Left ventricle myocardium inferior (tissue), 1 donor: Measurements from ENCODE around the gene HDX. TPM values are rescaled to one million over a fixed set of nuclear protein-coding genes. Genes with fewer than 3 reads are reported as not detected.

Experiments used
- DNase-seq: peaks from one replicate; pipeline ENCODE4 v3.0.0-alpha.2; 2020
- H3K27ac ChIP-seq: fragments of 200-600 bp; replicated peaks from 2 replicates; pipeline ENCODE4 v1.8.0; 2021
- H3K27me3 ChIP-seq: fragments of 200-600 bp; 2 replicates; pipeline ENCODE4 v1.8.0; 2021; ENCODE audit warnings: low read depth
- H3K36me3 ChIP-seq: fragments of 200-600 bp; 2 replicates; pipeline ENCODE4 v1.8.0; 2021
- H3K4me1 ChIP-seq: fragments of 200-600 bp; 2 replicates; pipeline ENCODE4 v1.8.0; 2021
- H3K4me3 ChIP-seq: fragments of 200-600 bp; 2 replicates; pipeline ENCODE4 v1.8.0; 2021; ENCODE audit warnings: mild to moderate bottlenecking, moderate library complexity
- H3K9me3 ChIP-seq: fragments of 200-600 bp; replicated peaks from 2 replicates; pipeline ENCODE4 v1.8.0; 2021
- intact Hi-C: fragments of 100-400 bp; cut with micrococcal nuclease; formaldehyde crosslinking; loops from one replicate; pipeline ENCODE4 v1.11.0; 2022
- total RNA-seq: library from RNA; stranded (reverse); fragmentation: NEBNext Ultra II Directional; extraction: Animal tissue kit (Norgen Biotek cat#: 25700); gene quantifications from one replicate; pipeline ENCODE4 v1.2.1, GENCODE V29; 2021
- TF ChIP-seq, protein P1 (sequence below): fragments of 200-600 bp; IDR thresholded peaks from 2 replicates; pipeline ENCODE4 v1.8.0; 2021; ENCODE audit warnings: antibody characterized with exemption, mild to moderate bottlenecking, borderline replicate concordance
- donor health status: DM: no; HTN: yes; CAD: no; lungs with severe emphysema.

Gene HDX
- total RNA-seq, 1 donor from 2014 or later, result 2.0 TPM

DNA sequence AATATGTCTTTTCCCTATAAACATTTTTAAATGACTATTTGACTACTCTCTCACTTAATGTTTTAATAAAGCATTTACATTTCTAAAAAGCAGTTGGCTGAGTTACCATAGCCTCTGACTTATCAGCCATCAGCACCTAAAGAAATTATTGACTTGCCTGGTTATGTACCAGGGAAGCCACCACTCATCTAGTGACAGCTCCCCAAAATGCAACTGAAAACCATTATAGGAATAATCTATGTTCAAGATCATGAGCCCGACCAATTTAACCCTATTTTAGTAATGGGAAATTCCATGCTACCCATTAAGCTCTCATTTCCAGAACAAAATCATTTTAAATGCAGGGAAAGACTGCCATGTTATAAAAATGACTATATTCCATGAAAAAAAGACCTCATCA, 34.4 kb downstream of the HDX start:
- intact Hi-C loops, result no loop called here
- no peak for DNase-seq
- Histone ChIP-seq H3K9me3 (peaks cover 7% of the 10 kb centered on the region), H3K27me3 (no peaks in the 10 kb centered on the region), H3K27ac (no peak overlapping the region), H3K36me3 (peaks cover 3% of the 10 kb centered on the region), H3K4me1 (no peaks in the 10 kb centered on the region), H3K4me3 (no peak overlapping the region)
- TF ChIP-seq, protein P1, sequence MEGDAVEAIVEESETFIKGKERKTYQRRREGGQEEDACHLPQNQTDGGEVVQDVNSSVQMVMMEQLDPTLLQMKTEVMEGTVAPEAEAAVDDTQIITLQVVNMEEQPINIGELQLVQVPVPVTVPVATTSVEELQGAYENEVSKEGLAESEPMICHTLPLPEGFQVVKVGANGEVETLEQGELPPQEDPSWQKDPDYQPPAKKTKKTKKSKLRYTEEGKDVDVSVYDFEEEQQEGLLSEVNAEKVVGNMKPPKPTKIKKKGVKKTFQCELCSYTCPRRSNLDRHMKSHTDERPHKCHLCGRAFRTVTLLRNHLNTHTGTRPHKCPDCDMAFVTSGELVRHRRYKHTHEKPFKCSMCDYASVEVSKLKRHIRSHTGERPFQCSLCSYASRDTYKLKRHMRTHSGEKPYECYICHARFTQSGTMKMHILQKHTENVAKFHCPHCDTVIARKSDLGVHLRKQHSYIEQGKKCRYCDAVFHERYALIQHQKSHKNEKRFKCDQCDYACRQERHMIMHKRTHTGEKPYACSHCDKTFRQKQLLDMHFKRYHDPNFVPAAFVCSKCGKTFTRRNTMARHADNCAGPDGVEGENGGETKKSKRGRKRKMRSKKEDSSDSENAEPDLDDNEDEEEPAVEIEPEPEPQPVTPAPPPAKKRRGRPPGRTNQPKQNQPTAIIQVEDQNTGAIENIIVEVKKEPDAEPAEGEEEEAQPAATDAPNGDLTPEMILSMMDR, result no peak

DNA sequence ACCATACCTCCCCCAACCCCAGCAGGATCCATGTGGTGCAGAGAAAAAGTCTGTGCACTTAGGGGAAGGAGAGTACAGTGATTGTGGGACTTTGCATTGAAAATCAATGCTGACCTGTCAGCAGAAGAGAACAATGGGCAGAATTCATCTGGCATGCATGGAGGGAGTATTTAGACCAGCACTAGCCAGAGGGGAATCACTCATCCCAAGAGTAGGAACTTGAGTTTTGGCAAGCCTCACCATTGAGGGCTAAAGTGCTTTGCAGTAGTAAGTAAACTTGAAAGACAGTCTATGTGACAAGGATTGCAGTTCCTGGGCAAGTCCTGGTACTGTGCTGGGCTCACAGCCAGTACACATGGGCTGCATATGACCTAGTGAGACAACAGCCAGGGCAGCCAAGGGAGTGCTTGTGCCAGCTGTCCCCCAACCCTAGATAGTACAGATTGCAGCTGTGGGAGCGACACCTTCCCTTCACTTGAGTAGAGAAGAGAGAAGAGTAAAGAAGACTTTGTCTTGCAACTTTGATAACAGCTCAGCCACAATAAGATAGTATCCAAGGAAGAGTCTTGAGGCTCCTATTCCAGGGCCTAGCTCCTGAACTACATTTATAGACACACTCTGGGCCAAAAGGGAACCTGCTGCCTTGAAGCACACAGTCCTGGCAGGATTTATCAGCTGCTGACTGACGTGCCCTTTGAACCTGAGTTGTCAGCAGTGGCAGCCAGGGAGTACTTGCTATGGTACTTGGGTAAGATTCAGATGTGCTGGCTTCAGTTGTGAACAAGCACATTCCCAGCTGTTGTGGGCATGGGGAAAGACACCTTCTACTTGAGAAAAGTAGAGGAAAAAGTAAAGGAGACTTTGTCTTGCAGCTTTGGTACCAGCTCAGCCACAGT, 48.7 kb downstream of the HDX start:
- Histone ChIP-seq H3K27me3 (no peaks in the 10 kb centered on the region), H3K27ac (no peak overlapping the region), H3K4me1 (no peaks in the 10 kb centered on the region), H3K9me3 (peaks cover 28% of the 10 kb centered on the region), H3K4me3 (no peak overlapping the region), H3K36me3 (no peaks in the 10 kb centered on the region)
- peak; percentile 10 for DNase-seq
- TF ChIP-seq, protein P1, result no peak
- intact Hi-C loops, result no loop called here

DNA sequence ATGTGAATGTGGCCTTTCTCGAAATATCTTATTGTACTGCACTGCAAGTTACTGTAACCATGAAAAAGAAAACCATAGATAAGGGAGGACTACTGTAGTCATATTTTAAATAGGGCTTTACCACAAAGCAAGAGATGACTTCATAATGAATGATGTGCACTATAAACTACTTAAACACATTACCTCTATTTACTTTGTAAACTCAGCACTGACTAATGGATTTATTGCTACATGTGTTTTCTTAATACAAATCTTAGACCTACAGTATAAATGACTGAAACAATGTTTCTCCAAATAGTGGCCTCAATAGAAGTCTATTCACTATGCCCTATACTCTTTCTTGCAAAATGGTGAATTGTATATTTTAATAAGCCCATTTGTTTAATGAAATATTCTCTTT, 61.1 kb downstream of the HDX start:
- no peak for DNase-seq
- Histone ChIP-seq H3K4me3 (no peak overlapping the region), H3K4me1 (no peaks in the 10 kb centered on the region), H3K36me3 (peaks cover 6% of the 10 kb centered on the region), H3K27ac (no peak overlapping the region), H3K9me3 (peaks cover 13% of the 10 kb centered on the region), H3K27me3 (no peaks in the 10 kb centered on the region)
- intact Hi-C loops, result no loop called here
- TF ChIP-seq, protein P1, result no peak

DNA sequence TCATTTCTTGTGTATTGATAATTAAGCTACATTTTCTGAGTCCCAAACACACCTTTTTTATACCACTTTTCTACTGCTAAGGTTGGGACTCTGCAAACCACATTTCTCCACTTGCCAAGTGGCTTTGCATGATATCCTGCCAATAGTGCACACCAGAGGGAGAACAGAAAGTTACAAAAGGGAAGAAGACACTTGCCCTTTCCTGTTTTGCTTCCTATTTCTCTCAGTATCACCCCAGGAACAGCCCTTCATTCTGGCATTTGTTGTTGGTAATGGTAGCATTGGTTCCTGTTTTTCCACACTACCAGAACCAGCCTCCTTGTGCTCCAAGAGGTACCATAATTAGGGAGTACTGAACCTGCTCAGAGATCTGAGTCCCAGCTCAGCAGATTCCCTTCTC, 87.1 kb downstream of the HDX start:
- Histone ChIP-seq H3K27me3 (no peaks in the 10 kb centered on the region), H3K27ac (no peak overlapping the region), H3K9me3 (peaks cover under 1% of the 10 kb centered on the region), H3K4me1 (no peaks in the 10 kb centered on the region), H3K36me3 (no peaks in the 10 kb centered on the region), H3K4me3 (no peak overlapping the region)
- TF ChIP-seq, protein P1, result no peak
- intact Hi-C loops, result no loop called here
- no peak for DNase-seq

DNA sequence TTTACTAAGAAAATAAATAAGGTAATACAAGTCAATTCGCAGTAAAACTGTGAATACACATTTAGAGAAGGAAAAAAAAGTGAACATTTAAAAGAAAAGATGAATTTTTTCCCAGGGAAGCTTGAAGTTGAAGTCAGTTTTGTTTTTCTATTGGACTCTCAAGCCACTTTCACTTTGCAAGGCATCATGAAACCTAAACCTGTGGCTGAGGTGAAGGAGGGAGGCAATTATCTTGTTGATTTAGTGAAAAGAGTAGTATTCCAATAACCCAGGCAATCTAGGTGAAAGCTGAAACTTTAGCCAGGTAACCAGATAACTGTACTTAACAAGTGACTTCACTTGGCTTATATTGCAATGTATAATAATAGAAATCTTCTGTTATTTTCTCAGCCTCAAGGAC, 138.6 kb downstream of the HDX start:
- intact Hi-C loops, result no loop called here
- Histone ChIP-seq H3K27ac (no peak overlapping the region), H3K4me3 (no peak overlapping the region), H3K27me3 (no peaks in the 10 kb centered on the region), H3K4me1 (no peaks in the 10 kb centered on the region), H3K9me3 (peaks cover 8% of the 10 kb centered on the region), H3K36me3 (no peaks in the 10 kb centered on the region)
- no peak for DNase-seq
- TF ChIP-seq, protein P1, result no peak
